Smooth muscle cell (in vitro differentiated cells): ENCODE results near the gene MYO15B. TPM values are rescaled to one million over a fixed set of nuclear protein-coding genes. Genes with fewer than 3 reads are reported as not detected.

Experiments used
- DNase-seq: peaks from one replicate; lab custom pipeline; 2025; ENCODE audit not compliant: unreplicated experiment; lab: John Stamatoyannopoulos, UW
- H2AFZ ChIP-seq: fragments of 200-600 bp; sonication (generic); 2 replicates; pipeline ENCODE4 v1.6.0; 2016; ENCODE audit warnings: antibody characterized with exemption, low read depth, mild to moderate bottlenecking
- H3F3A ChIP-seq: fragments of 200-600 bp; sonication (generic); 2 replicates; pipeline ENCODE4 v1.6.0; 2017; ENCODE audit warnings: antibody characterized with exemption, low read depth
- H3K27ac ChIP-seq: fragments of 200-600 bp; sonication (generic); 2 replicates; pipeline ENCODE4 v1.5.1; 2016; ENCODE audit warnings: low read depth, mild to moderate bottlenecking
- H3K27me3 ChIP-seq: fragments of 200-600 bp; sonication (generic); 2 replicates; pipeline ENCODE4 v1.6.1; 2016; ENCODE audit warnings: low read depth, mild to moderate bottlenecking
- H3K36me3 ChIP-seq: fragments of 200-600 bp; sonication (generic); 2 replicates; pipeline ENCODE4 v1.5.1; 2016; ENCODE audit warnings: low read depth
- H3K4me1 ChIP-seq: fragments of 200-600 bp; sonication (generic); 2 replicates; pipeline ENCODE4 v1.5.1; 2016; ENCODE audit warnings: low read depth
- H3K4me2 ChIP-seq: fragments of 200-600 bp; sonication (generic); 2 replicates; pipeline ENCODE4 v1.6.0; 2016; ENCODE audit warnings: mild to moderate bottlenecking
- H3K4me3 ChIP-seq: fragments of 200-600 bp; sonication (generic); 2 replicates; pipeline ENCODE4 v1.5.1; 2016; ENCODE audit warnings: mild to moderate bottlenecking
- H3K79me2 ChIP-seq: fragments of 200-600 bp; sonication (generic); 2 replicates; pipeline ENCODE4 v1.6.0; 2016; ENCODE audit warnings: low read depth, mild to moderate bottlenecking
- H3K9ac ChIP-seq: fragments of 200-600 bp; sonication (generic); 2 replicates; pipeline ENCODE4 v1.6.0; 2016; ENCODE audit warnings: low read depth
- H3K9me3 ChIP-seq: fragments of 200-600 bp; sonication (generic); replicated peaks from 2 replicates; pipeline ENCODE4 v1.5.1; 2016; ENCODE audit warnings: low read depth
- H4K20me1 ChIP-seq: fragments of 200-600 bp; sonication (generic); 2 replicates; pipeline ENCODE4 v1.6.0; 2016; ENCODE audit warnings: low read depth
- CTCF ChIP-seq: fragments of 200-600 bp; sonication (generic); IDR thresholded peaks from 2 replicates; pipeline ENCODE4 v1.5.1; 2017; ENCODE audit warnings: borderline replicate concordance, mild to moderate bottlenecking, antibody characterized with exemption; ENCODE audit not compliant: insufficient read depth, poor library complexity, severe bottlenecking
- WGBS: methylation state at CpG from one replicate; pipeline ENCODE4 v1.1.7; 2016; ENCODE audit warnings: low lambda C conversion rate; 5-methylcytosine and 5-hydroxymethylcytosine counted together
- polyA plus RNA-seq: library from polyadenylated mRNA; unstranded; fragments of >200 nt; fragmentation: Nextera tagmentation; extraction: Ambion mirVana; gene quantifications from 2 replicates; pipeline ENCODE4 v1.2.1, GENCODE V29; 2016
- total RNA-seq: library from RNA; depleted of rRNA; stranded (reverse); fragments of >200 nt; gene quantifications from 2 replicates; pipeline ENCODE4 v1.2.3, GENCODE V29; 2014

MYO15B gene
- total and polyA plus RNA-seq, 2 experiments from 2014 or later = 14.7 to 17.5 TPM

GRCh38 chr17:75639327-75639726 lies 51.7 kb downstream of the MYO15B start:
- Histone ChIP-seq H3K9me3 (no peaks in the 10 kb centered on the region), H3K27ac (no peak overlapping the region), H3K9ac (no peak overlapping the region), H3K27me3 (no peaks in the 10 kb centered on the region), H3K79me2 (no peaks in the 10 kb centered on the region), H3K4me2 (no peak overlapping the region), H3K4me1 (peaks cover 13% of the 10 kb centered on the region), H3K4me3 (no peak overlapping the region), H4K20me1 (peaks cover 2% of the 10 kb centered on the region), H3F3A (no peaks in the 10 kb centered on the region), H3K36me3 (no peaks in the 10 kb centered on the region), H2AFZ (no peak overlapping the region)
- WGBS = 100% methylated on average over 1 of the region's 3 CpGs
- DNase-seq = no peak
- TF ChIP-seq CTCF = no peak

- 85% methylated on average over 30 of the region's 30 CpGs for WGBS
- Histone ChIP-seq H3K36me3 (no peaks in the 10 kb centered on the region), H3K4me1 (peaks cover 6% of the 10 kb centered on the region), H3K27ac (no peak overlapping the region), H3K9ac (no peak overlapping the region), H3K4me2 (no peak overlapping the region), H3F3A (no peaks in the 10 kb centered on the region), H3K27me3 (no peaks in the 10 kb centered on the region), H2AFZ (no peak overlapping the region), H3K4me3 (no peak overlapping the region), H3K9me3 (no peaks in the 10 kb centered on the region), H4K20me1 (no peaks in the 10 kb centered on the region), H3K79me2 (no peaks in the 10 kb centered on the region)
- no peak for DNase-seq
- TF ChIP-seq CTCF = peak; percentile 10
Measured at GRCh38 chr17:75639771-75640555, 52.4 kb downstream of the MYO15B start.

GRCh38 chr17:75640556-75641119 lies 53.0 kb downstream of the MYO15B start:
- no peaks in the 10 kb centered on the region for H3K36me3 ChIP-seq
- no peak for TF ChIP-seq CTCF
- no peaks in the 10 kb centered on the region for H3F3A ChIP-seq
- no peak overlapping the region for H3K4me3 ChIP-seq
- H2AFZ ChIP-seq = no peak overlapping the region
- H4K20me1 ChIP-seq = no peaks in the 10 kb centered on the region
- H3K27me3 ChIP-seq = no peaks in the 10 kb centered on the region
- H3K9me3 ChIP-seq = no peaks in the 10 kb centered on the region
- no peaks in the 10 kb centered on the region for H3K4me1 ChIP-seq
- no peak for DNase-seq
- H3K27ac ChIP-seq = no peak overlapping the region
- no peaks in the 10 kb centered on the region for H3K79me2 ChIP-seq
- no peak overlapping the region for H3K4me2 ChIP-seq
- 94% methylated on average over 13 of the region's 13 CpGs for WGBS
- no peak overlapping the region for H3K9ac ChIP-seq
